DMS 273 (cell line): Measurements from ENCODE around the gene MRGPRX3.

Experiments
- DNase-seq: peaks from one replicate; lab custom pipeline; 2025; ENCODE audit not compliant: unreplicated experiment; lab: John Stamatoyannopoulos, UW

Gene MRGPRX3

GRCh38 chr11:18151581-18151980 is 19.2 kb downstream of the MRGPRX3 start:
- no peak for DNase-seq

DNA sequence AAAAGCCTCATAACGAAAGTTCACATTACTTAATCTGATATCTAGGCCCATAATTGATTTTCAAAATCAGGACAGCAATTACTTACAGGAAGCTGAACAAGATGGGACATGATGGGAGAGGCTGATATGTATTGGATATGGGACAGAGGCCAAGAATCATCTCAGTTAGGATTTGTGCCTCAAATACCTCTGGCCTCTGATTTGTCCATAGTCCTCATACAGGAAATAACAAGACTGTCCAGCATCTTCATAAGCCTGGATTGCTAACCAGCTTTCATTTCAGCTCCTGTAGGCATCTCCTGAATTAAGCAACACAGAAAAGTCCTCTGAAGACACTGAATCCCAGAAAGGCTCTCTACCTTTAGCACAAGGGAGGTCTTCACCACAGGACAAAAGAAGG is 36.0 kb downstream of the MRGPRX3 start:
- no peak for DNase-seq

GRCh38 chr11:18171377-18172000 is 39.1 kb downstream of the MRGPRX3 start:
- DNase-seq, result peak; percentile 55

DNA sequence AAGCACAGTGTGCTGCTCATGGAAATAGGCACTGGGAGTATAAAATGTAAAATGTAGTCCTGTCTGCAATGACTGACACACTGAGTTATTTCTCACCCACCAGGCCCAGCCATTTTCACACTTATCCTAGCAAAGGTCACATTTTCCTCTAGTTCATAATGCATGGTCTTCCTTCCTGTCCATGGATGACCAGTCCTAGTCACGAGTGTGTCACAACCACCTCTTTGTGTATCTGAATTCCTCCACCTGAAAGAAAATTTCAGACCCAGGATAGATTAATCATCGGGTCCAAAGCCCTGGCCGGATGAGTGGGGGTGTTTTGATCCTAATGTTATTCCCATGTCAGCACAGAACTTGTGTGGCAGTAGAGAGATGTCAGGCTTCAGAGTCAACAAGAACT is 40.3 kb downstream of the MRGPRX3 start, which contains the start of gene MRGPRX4:
MRGPRX4 (plus strand) TSS at position 172 of the 400 bp plus-strand sequence. CDS start 420 bp downstream, outside the sequence.
- DNase-seq, result no peak

GRCh38 chr11:18173225-18173866 is 41.0 kb downstream of the MRGPRX3 start:
- DNase-seq, result no peak
